Measurements from ENCODE around the gene SH3BP1.
A peak's percentile ranks its signal among the peaks of the same experiment; 100 is the strongest.

SH3BP1 gene

GRCh38 chr22:37611207-37611606 lies 28.3 kb upstream of the SH3BP1 start:
- DNase-seq (ENCODE audit: low read depth in 2 of 3, low spot score in 1 of 3), result no peak

GRCh38 chr22:37616201-37617083 lies 23.0 kb upstream of the SH3BP1 start:
- no peak for DNase-seq (ENCODE audit: low read depth in 2 of 3, low spot score in 1 of 3)

DNA sequence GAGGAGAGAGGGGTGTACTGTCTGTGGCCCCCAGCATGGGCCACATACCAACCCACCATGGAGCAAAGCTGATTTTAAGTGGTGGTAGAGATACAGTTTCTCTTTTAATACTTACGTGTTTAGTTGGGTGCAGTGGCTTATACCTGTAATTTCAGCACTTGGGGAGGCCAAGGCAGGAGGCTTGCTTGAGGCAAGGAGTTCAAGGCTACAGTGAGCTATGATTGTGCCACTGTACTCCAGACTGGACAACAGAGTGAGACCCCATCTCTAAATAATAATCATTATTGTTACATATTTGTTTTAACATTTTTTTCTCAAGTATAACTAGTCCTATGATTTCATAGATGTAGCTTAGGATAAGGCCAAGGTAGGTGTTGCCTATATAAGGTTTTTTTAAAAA lies 22.0 kb upstream of the SH3BP1 start:
- no peak for DNase-seq (ENCODE audit: low read depth in 2 of 3, low spot score in 1 of 3)

DNA sequence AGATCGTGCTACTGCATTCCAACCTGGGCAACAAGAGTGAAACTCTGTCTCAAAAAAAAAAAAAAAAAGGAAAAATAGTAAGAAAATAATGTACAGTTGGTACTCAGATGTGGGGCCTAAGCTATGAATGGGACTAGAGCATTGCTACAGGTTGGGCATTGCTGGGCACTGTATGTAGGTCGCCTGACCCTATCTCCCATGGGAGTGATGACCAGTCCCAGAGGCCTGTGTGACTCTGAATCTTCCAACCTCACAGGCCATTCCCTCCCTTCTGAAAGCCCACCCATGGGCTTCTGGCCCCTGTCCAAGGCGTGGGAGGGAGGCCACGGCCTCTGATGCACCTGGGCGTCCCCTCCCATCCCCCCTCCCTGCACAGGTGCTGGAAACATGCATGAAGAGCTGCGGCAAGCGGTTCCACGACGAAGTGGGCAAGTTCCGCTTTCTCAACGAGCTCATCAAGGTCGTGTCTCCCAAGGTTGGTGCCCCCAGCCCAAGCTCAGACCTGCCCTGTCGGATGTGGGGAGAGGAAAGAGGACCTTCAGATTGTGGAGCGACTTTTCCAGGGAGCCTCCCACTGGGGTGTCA lies 21.3 kb upstream of the SH3BP1 start:
- no peak for DNase-seq (ENCODE audit: low read depth in 2 of 3, low spot score in 1 of 3)

DNA sequence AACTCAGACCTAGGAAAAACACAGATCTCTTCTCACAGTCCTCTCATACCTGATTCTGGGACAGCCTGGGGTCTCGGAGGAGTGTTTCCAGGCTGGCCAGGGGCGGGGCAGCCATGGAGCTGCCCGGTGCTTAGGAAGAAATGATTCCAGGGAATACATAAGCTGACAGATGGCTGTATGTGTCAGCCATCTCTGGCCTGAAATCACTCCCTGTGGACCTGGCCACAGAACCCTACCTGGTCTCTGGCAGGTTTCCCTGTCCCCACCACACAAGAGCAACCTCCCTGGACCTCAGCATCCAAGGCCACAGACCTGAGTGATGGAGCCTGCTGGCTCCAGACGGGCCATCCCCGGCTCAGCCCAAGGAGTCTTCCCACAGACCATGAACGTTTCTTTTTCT lies 20.8 kb upstream of the SH3BP1 start:
- DNase-seq (ENCODE audit: low read depth in 2 of 3, low spot score in 1 of 3), result no peak

DNA sequence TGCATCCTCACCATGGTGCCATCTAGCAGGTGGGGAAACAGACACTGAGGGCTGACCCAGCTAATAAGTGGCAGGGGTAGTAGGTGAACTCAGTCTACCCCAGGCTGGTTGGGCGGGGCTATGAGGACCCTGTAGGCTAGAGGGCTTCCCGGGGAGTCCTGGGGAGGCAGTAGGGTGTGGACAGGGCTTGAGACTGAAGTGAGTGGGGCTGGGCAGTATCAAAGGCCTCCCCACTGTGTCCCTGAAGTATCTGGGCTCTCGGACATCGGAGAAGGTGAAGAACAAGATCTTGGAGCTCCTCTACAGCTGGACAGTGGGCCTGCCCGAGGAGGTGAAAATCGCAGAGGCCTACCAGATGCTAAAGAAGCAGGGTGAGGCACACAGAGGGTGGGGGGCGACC lies 19.5 kb upstream of the SH3BP1 start:
- no peak for DNase-seq (ENCODE audit: low read depth in 2 of 3, low spot score in 1 of 3)

DNA sequence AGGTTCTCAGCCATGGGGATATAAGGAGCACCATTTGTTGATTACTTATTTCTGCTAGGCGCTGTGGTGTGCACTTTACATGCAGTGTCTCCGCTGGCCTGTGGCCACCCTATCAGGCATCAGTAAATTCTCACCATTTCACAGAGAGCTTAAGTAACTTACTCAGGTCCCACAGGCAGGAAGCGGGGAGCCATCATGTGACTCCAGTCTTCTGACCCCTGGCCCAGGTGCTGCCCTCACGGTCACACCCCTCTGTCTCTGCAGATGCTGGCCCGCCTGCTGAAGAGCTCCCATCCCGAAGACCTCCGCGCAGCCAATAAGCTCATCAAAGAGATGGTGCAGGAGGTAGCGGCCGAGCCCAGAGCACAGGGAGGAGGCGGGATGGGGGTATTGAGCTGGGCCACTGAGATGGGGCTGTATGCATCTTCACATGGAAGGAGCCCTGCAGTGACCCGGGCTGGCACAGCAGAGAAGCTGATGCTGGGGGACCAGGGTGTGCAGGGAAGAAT lies 18.1 kb upstream of the SH3BP1 start:
- no peak for DNase-seq (ENCODE audit: low read depth in 2 of 3, low spot score in 1 of 3)

DNA sequence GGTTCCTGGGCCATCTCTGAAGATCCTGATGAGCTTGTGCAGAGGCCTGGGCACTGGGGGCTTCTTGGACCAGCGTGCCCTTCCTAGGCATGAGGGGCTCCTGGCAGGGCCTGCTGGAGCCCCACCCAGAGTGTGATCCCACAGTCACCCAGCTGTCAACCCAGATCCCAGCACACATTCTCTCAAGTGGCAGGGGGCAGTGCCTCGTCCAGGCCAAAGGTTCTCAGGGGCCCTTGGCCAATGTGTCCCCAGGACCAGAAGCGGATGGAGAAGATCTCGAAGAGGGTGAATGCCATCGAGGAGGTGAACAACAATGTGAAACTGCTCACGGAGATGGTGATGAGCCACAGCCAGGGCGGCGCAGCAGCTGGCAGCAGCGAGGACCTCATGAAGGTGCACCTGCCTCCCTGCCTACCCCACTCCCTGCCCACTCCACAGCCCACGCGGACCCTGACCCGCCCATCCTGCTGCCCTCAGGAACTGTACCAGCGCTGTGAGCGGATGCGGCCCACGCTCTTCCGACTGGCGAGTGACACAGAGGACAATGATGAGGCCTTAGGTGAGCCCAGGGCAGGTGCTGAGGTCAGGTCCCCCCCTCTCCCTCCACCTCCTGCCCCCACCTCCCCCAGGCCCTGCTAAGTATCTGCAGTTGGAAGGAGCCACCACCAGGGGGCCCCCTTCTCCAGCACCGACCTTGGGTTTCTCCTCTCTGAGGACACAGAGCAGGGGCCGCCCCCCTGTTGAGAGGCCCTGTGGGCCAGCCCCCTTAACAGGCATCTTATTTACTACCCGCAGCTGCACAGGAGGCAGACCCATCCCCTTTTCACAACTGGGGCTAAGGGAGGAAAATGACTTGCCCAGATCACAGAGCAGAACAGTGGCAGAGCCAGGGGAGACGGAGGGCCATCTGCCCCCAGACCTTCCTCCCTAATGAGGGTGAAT lies 16.1 kb upstream of the SH3BP1 start:
- peak in 1 of 3 donors; percentile 77 for DNase-seq (ENCODE audit: low read depth in 2 of 3, low spot score in 1 of 3)

- DNase-seq (ENCODE audit: low read depth in 2 of 3, low spot score in 1 of 3), result no peak
Observed at GRCh38 chr22:37624017-37624365, 15.5 kb upstream of the SH3BP1 start.

DNA sequence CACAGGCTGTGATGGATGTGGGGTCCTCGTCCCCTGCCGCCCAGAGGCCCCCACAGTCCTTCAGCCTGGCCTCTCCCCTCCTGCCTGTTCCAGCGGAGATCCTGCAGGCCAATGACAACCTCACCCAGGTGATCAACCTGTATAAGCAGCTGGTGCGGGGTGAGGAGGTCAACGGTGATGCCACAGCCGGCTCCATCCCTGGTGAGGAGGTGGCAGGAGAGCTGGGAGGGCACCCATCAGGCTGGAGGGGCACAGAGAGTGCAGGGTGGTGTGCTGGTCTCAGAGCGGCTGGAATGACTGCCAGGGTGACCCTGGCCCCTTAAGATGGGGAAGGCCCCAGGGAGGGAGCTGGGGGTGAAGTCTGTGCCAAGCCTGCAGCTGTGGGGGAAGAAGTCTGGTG lies 14.6 kb upstream of the SH3BP1 start:
- DNase-seq (ENCODE audit: low read depth in 2 of 3, low spot score in 1 of 3), result no peak

- no peak for DNase-seq (ENCODE audit: low read depth in 2 of 3, low spot score in 1 of 3)
Observed at GRCh38 chr22:37625737-37626136, 13.7 kb upstream of the SH3BP1 start.

GRCh38 chr22:37626144-37626543 lies 13.3 kb upstream of the SH3BP1 start:
- no peak for DNase-seq (ENCODE audit: low read depth in 2 of 3, low spot score in 1 of 3)

- DNase-seq (ENCODE audit: low read depth in 2 of 3, low spot score in 1 of 3), result no peak
Observed at GRCh38 chr22:37626556-37627075, 12.9 kb upstream of the SH3BP1 start.

DNA sequence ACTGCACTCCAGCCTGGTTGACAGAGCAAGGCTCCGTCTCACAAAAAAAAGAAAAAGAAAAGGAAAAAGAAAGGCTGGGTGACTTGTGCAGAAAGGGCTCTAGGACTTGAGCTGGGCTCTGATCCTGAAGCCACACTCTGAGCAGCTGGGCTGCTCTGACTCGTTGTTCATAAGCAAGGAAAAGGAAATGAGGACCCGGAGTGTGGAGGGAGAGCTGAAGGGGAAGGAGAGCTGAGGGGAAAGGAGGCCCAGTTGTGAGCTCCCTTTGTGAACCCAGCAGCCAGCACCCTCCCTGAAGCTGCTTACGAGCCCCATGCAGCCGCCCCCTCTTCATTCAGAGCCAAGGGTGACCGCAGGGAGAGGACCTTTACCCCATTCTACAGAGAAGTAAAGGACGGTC lies 12.3 kb upstream of the SH3BP1 start:
- DNase-seq (ENCODE audit: low read depth in 2 of 3, low spot score in 1 of 3), result no peak

DNA sequence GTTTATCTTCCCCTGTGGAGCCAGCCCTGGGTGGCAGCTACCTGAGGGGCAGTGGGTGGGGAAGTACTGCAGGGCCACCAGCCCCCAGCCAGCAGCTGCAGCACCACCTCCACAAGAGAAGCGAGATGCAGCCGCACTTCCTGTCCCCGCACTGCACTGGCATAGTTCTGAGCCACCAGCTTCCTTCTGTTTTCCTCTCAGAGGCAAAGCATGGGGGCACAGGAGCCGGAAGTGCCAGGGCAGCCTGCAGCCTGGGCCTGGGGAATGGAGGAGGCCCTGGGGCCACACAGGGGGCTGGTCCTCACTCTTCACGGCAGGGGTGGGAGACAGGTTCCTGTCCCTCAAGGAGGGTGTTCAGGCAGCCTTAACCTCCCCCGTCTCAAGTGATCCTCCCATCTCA lies 11.9 kb upstream of the SH3BP1 start:
- no peak for DNase-seq (ENCODE audit: low read depth in 2 of 3, low spot score in 1 of 3)

DNA sequence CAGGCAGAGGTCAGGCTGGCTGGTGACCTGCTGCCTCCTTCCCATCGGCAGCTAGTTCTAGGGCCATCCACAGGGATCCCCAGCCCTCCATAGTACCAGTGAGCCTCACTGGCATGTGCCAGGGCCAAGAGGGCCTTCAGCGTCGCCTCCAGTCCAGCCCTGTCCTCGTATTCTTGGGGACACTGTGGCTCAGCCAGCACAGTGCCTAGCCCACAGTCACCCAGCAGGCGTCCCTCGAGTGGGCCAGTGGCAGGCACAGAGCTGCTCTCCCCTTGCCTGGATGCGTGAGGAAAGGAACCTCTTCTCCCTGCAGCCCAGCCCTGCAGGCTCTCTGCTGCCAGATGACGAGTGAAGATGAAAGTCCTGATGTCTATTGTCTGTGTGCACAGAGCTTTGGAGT lies 10.6 kb upstream of the SH3BP1 start:
- no peak for DNase-seq (ENCODE audit: low read depth in 2 of 3, low spot score in 1 of 3)

DNA sequence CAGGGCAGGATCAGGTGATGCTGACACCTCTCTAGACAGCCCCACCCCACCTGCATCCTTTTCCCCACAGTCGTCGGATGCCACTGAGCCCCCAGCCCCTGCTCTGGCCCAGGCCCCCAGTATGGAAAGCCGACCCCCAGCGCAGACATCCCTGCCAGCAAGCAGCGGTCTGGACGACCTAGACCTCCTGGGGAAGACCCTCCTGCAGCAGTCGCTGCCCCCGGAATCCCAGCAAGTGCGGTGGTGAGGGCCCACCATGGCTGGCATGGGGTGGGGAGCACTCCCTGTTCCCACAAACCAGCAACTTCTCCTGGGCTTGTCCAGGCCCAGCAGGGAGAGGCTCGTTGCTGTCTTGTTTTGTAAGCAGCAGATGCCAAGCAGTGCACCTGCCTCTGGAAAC lies 9.5 kb upstream of the SH3BP1 start:
- no peak for DNase-seq (ENCODE audit: low read depth in 2 of 3, low spot score in 1 of 3)

GRCh38 chr22:37630839-37631435 lies 8.5 kb upstream of the SH3BP1 start:
- no peak for DNase-seq (ENCODE audit: low read depth in 2 of 3, low spot score in 1 of 3)

GRCh38 chr22:37631448-37632173 lies 7.9 kb upstream of the SH3BP1 start:
- no peak for DNase-seq (ENCODE audit: low read depth in 2 of 3, low spot score in 1 of 3)
